Measurements from ENCODE around the gene ABCA4. TPM values are rescaled to one million over a fixed set of nuclear protein-coding genes. Genes with fewer than 3 reads are reported as not detected.
A peak's percentile ranks its signal among the peaks of the same experiment; 100 is the strongest.

The ABCA4 gene
- total and polyA plus RNA-seq, 2 of the 8 experiments (the other 6 are each of a cell fraction or from before 2014, with no cell fraction given) = 0.06 TPM; not detected in 1

GRCh38 chr1:94100129-94100784 lies 20.7 kb downstream of the ABCA4 start:
- peaks cover 0 to 8% (median 3%) of the 10 kb centered on the region in 4 experiments; a peak in 5 of 7 replicates for H3K4me1 ChIP-seq (replicated peaks in 1 of 4; ENCODE audit: control insufficient read depth in 3 of 4, insufficient read depth in 4 of 4, low read length in 3 of 4)
- H3K9me3 ChIP-seq (ENCODE audit: insufficient read depth in 2 of 2, low read depth in 1 of 2, low read length in 1 of 2) = no peaks in the 10 kb centered on the region
- H2BK12ac ChIP-seq (ENCODE audit: low read depth, low read length) = 0 out of 2 replicates have a peak overlapping the region, but pooled peaks have one; percentile 28
- WGBS, 2 experiments (ENCODE audit: extremely low coverage in 1 of 2, insufficient coverage in 1 of 2, insufficient read length in 1 of 2, insufficient replicate concordance in 2 of 2, low coverage in 1 of 2, low lambda C conversion rate in 2 of 2, missing lambda C conversion rate in 1 of 2) = 91% methylated on average over 5 of the region's 5 CpGs; no CpG with 5 or more reads in 1 of the 2 experiments
- no peak overlapping the region for H3K18ac ChIP-seq (ENCODE audit: extremely low read depth, low read length)
- no peak overlapping the region; the same call in 1 of the 2 replicates for H2BK20ac ChIP-seq (ENCODE audit: low read length)
- peaks cover 2% of the 10 kb centered on the region; the same call in 1 of the 2 replicates for H3K23me2 ChIP-seq (ENCODE audit: low read depth, low read length)
- no peak overlapping the region for H2BK5ac ChIP-seq (ENCODE audit: low read depth, low read length)
- no peak overlapping the region for H3K27ac ChIP-seq (ENCODE audit: low read depth, low read length)
- no peak overlapping the region for H3K4ac ChIP-seq (replicated peaks; ENCODE audit: insufficient read length, low read depth, low read length)
- no peak overlapping the region for H3K9ac ChIP-seq (replicated peaks in 1 of 4; ENCODE audit: extremely low read depth in 1 of 4, low read depth in 3 of 4, low read length in 3 of 4)
- H4K8ac ChIP-seq (ENCODE audit: extremely low read depth, insufficient read depth, low read length) = no peak overlapping the region; the same call in 1 of the 2 replicates
- H3K4me2 ChIP-seq (ENCODE audit: insufficient read depth in 1 of 2, low read depth in 2 of 2, low read length in 2 of 2) = no peak overlapping the region
- no peaks in the 10 kb centered on the region for H3K79me1 ChIP-seq (ENCODE audit: low read depth, low read length)
- ChIA-PET POLR2A (ENCODE audit: partially characterized antibody) (no interaction called here), CTCF (ENCODE audit: partially characterized antibody) (interaction anchor here (1.0 to 2.3 kb wide), 10 partner anchors 7 to 236 kb away, joined by 3 to 12 read pairs (median 6); no protein-coding TSS in a partner anchor)
- no peak for FAIRE-seq
- H4K91ac ChIP-seq (replicated peaks; ENCODE audit: insufficient read length, low read length) = no peak overlapping the region
- DNase-seq (ENCODE audit: low read depth in 1 of 2, low spot score in 2 of 2) = no peak
- no peak overlapping the region for H2BK120ac ChIP-seq (replicated peaks; ENCODE audit: low read depth, low read length)
- peaks cover 0 to 3% (median 0%) of the 10 kb centered on the region in 4 experiments; a peak in 3 of 7 replicates for H3K27me3 ChIP-seq (replicated peaks in 1 of 4; ENCODE audit: control insufficient read depth in 3 of 4, extremely low read depth in 1 of 4, insufficient read depth in 3 of 4, low read length in 3 of 4)
- no peak for TF ChIP-seq CBX5 (IDR thresholded peaks at IDR 0.05; ENCODE audit: low read depth, low read length)
- no peak for TF ChIP-seq HDAC2 (IDR thresholded peaks at IDR 0.05; ENCODE audit: borderline replicate concordance in 1 of 2, low read depth in 2 of 2, low read length in 2 of 2)
- no peak for TF ChIP-seq GABPA (IDR thresholded peaks at IDR 0.05; ENCODE audit: borderline replicate concordance, insufficient read depth, low read length)
- no peak for TF ChIP-seq SIX5 (IDR thresholded peaks at IDR 0.05; ENCODE audit: low read depth, low read length)
- TF ChIP-seq RXRA (IDR thresholded peaks at IDR 0.05; ENCODE audit: insufficient read depth, low read depth, low read length) = no peak
- TF ChIP-seq CBX8 (IDR thresholded peaks at IDR 0.05; ENCODE audit: borderline replicate concordance, low read depth, low read length) = no peak
- no peak overlapping the region for H3K56ac ChIP-seq (replicated peaks; ENCODE audit: insufficient read length, low read depth, low read length)
- H2AK5ac ChIP-seq (ENCODE audit: low read depth, low read length) = no peak overlapping the region
- H3K4me3 ChIP-seq (ENCODE audit: extremely low read depth in 1 of 4, insufficient read depth in 2 of 4, low read depth in 3 of 4, low read length in 4 of 4) = no peak overlapping the region
- H3K36me3 ChIP-seq (ENCODE audit: control insufficient read depth in 2 of 4, insufficient read depth in 4 of 4, low read length in 3 of 4) = no peaks in the 10 kb centered on the region
- no peak overlapping the region for H2AFZ ChIP-seq (ENCODE audit: low read length)
- no peak overlapping the region for H2BK15ac ChIP-seq (ENCODE audit: low read length)
- H3K14ac ChIP-seq (ENCODE audit: insufficient read length) = no peak overlapping the region
- no peak overlapping the region for H3K23ac ChIP-seq (ENCODE audit: insufficient read length)
- H4K20me1 ChIP-seq (replicated peaks in 1 of 2; ENCODE audit: control insufficient read depth in 1 of 2, insufficient read depth in 2 of 2, low read length in 2 of 2) = no peaks in the 10 kb centered on the region
- no peak overlapping the region for H4K5ac ChIP-seq (ENCODE audit: insufficient read length, low read depth, low read length)
- H3K79me2 ChIP-seq (ENCODE audit: control insufficient read depth in 1 of 2, insufficient read depth in 2 of 2, low read length in 2 of 2) = no peaks in the 10 kb centered on the region
